ENCODE data around the gene RTP2. TPM values are rescaled to one million over a fixed set of nuclear protein-coding genes. Genes with fewer than 3 reads are reported as not detected.

The RTP2 gene
- total and polyA plus RNA-seq, 2 donors (not counting 1 experiment from before 2014, with no cell fraction given) = not detected

DNA sequence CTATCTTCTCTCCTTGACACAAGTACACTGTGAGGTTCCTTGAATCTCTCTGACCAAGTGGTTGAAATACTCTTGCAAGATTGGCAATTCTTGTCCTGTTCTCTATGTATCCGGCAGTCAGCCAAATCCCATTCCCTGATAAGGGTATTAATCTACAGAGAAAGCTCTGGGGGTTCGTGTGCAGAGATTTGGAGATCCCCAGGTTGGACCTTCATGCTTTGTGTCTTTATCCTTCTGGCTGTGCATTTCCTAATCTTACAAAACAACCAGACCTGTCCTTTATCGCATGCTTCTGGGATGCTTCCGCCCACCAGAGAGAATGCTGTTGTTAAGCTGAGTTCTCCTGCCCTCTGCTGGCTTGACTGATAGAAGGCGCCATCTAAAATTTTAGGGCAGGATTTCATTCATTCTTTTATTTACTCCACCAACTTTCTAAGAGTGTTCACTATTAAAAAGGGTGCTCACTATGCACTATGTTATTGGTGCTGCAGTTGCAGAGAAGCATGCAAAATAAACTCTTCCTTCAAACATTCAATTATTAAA, 23.6 kb downstream of the RTP2 start:
- H3K36me3 ChIP-seq (replicated peaks in 1 of 2; ENCODE audit: control extremely low read depth in 1 of 2, control insufficient read depth in 1 of 2, extremely low read depth in 1 of 2, insufficient read depth in 2 of 2, low read length in 1 of 2) = no peaks in the 10 kb centered on the region
- no peak overlapping the region for H3K27ac ChIP-seq (ENCODE audit: low read length in 2 of 2)
- Mint-ChIP-seq H3K27ac (no peak overlapping the region), H3K4me1 (peaks cover 1% of the 10 kb centered on the region), H3K4me3 (no peak overlapping the region), H3K27me3 (peaks cover 53% of the 10 kb centered on the region), H3K9me3 (ENCODE audit: insufficient read depth) (no peaks in the 10 kb centered on the region)
- ATAC-seq (ENCODE audit: low read depth) (no peak), DNase-seq (peak; percentile 44)
- H3K27me3 ChIP-seq (replicated peaks in 1 of 4; ENCODE audit: control extremely low read depth in 1 of 4, control insufficient read depth in 3 of 4, insufficient read depth in 4 of 4, low read length in 3 of 4) = peaks cover 0 to 21% (median 13%) of the 10 kb centered on the region in 4 experiments
- no peak overlapping the region for H3K4me3 ChIP-seq (ENCODE audit: control extremely low read depth in 1 of 5, extremely low read depth in 1 of 5, insufficient read depth in 1 of 5, low read depth in 2 of 5, low read length in 4 of 5)
- H3K4me1 ChIP-seq (ENCODE audit: control insufficient read depth in 2 of 2, insufficient read depth in 2 of 2, low read length in 2 of 2) = no peaks in the 10 kb centered on the region
- no peak overlapping the region for H2AFZ ChIP-seq (ENCODE audit: insufficient read depth, low read depth, low read length, poor library complexity, severe bottlenecking)
- TF ChIP-seq EZH2 (IDR thresholded peaks at IDR 0.05; ENCODE audit: borderline replicate concordance, insufficient read depth, low read depth, low read length, poor library complexity, severe bottlenecking) = no peak
- TF ChIP-seq, protein P1, sequence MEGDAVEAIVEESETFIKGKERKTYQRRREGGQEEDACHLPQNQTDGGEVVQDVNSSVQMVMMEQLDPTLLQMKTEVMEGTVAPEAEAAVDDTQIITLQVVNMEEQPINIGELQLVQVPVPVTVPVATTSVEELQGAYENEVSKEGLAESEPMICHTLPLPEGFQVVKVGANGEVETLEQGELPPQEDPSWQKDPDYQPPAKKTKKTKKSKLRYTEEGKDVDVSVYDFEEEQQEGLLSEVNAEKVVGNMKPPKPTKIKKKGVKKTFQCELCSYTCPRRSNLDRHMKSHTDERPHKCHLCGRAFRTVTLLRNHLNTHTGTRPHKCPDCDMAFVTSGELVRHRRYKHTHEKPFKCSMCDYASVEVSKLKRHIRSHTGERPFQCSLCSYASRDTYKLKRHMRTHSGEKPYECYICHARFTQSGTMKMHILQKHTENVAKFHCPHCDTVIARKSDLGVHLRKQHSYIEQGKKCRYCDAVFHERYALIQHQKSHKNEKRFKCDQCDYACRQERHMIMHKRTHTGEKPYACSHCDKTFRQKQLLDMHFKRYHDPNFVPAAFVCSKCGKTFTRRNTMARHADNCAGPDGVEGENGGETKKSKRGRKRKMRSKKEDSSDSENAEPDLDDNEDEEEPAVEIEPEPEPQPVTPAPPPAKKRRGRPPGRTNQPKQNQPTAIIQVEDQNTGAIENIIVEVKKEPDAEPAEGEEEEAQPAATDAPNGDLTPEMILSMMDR (IDR thresholded peaks at IDR 0.05) = no peak
- H3K9ac ChIP-seq (ENCODE audit: low read length) = no peak overlapping the region
- POLR2A ChIA-PET = interaction anchor here (0.7 kb wide), 1 partner anchor 68 kb away, joined by 3 read pairs; no protein-coding TSS in a partner anchor
- H3K79me2 ChIP-seq (ENCODE audit: control insufficient read depth, insufficient read depth, low read length) = no peaks in the 10 kb centered on the region
- intact Hi-C loops (cut with micrococcal nuclease) = loop anchor here (1.0 kb wide), 2 partner anchors 36 to 62 kb away; no protein-coding TSS in a partner anchor
- H3K4me2 ChIP-seq (replicated peaks; ENCODE audit: low read depth, low read length, poor library complexity, severe bottlenecking) = no peak overlapping the region
- CTCF ChIA-PET = interaction anchor here (0.8 to 10.3 kb wide), 36 partner anchors 9 to 1363 kb away, joined by 3 to 479 read pairs (median 5); partner anchors contain the start of gene SST
- WGBS (ENCODE audit: insufficient coverage) = no CpG with 5 or more reads among the region's 5 CpGs
- H3K9me3 ChIP-seq (ENCODE audit: control extremely low read depth in 1 of 3, control insufficient read depth in 2 of 3, insufficient read depth in 1 of 3, low read length in 2 of 3) = no peaks in the 10 kb centered on the region
- no peaks in the 10 kb centered on the region for H4K20me1 ChIP-seq (ENCODE audit: control insufficient read depth, insufficient read depth, low read length, poor library complexity, severe bottlenecking)

DNA sequence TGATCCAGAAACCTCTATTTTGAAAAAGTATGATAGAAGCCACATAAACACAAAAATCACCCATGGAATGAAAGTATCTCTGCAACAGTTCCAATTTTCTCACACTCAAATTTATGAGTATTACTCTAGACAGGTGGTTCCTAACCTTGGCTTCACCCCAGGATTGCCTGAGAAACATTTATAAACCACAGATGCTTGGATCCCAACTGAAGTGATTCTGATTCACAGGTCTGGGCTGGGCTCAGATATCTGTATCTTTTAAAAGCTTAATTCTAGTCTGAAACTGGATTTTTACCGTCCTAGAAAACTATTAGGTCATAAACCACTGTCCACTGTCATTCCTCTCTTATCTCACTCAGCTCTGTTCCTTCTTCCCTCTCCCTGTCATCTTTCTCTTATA, 24.8 kb downstream of the RTP2 start:
- intact Hi-C loops (cut with micrococcal nuclease) = no loop called here
- Mint-ChIP-seq H3K4me1 (peaks cover 1% of the 10 kb centered on the region), H3K27me3 (peaks cover 49% of the 10 kb centered on the region), H3K4me3 (no peak overlapping the region), H3K27ac (no peak overlapping the region), H3K9me3 (ENCODE audit: insufficient read depth) (no peaks in the 10 kb centered on the region)
- Histone ChIP-seq H3K27ac (ENCODE audit: low read length in 2 of 2) (no peak overlapping the region), H4K20me1 (ENCODE audit: control insufficient read depth, insufficient read depth, low read length, poor library complexity, severe bottlenecking) (no peaks in the 10 kb centered on the region), H3K27me3 (replicated peaks in 1 of 4; ENCODE audit: control extremely low read depth in 1 of 4, control insufficient read depth in 3 of 4, insufficient read depth in 4 of 4, low read length in 3 of 4) (peaks cover 0 to 28% (median 16%) of the 10 kb centered on the region in 4 experiments), H3K9ac (ENCODE audit: low read length) (no peak overlapping the region), H3K4me2 (replicated peaks; ENCODE audit: low read depth, low read length, poor library complexity, severe bottlenecking) (no peak overlapping the region), H3K9me3 (ENCODE audit: control extremely low read depth in 1 of 3, control insufficient read depth in 2 of 3, insufficient read depth in 1 of 3, low read length in 2 of 3) (no peaks in the 10 kb centered on the region), H2AFZ (ENCODE audit: insufficient read depth, low read depth, low read length, poor library complexity, severe bottlenecking) (no peak overlapping the region), H3K79me2 (ENCODE audit: control insufficient read depth, insufficient read depth, low read length) (no peaks in the 10 kb centered on the region), H3K4me3 (ENCODE audit: control extremely low read depth in 1 of 5, extremely low read depth in 1 of 5, insufficient read depth in 1 of 5, low read depth in 2 of 5, low read length in 4 of 5) (no peak overlapping the region), H3K36me3 (replicated peaks in 1 of 2; ENCODE audit: control extremely low read depth in 1 of 2, control insufficient read depth in 1 of 2, extremely low read depth in 1 of 2, insufficient read depth in 2 of 2, low read length in 1 of 2) (no peaks in the 10 kb centered on the region), H3K4me1 (ENCODE audit: control insufficient read depth in 2 of 2, insufficient read depth in 2 of 2, low read length in 2 of 2) (no peaks in the 10 kb centered on the region)
- no peak for TF ChIP-seq EZH2 (IDR thresholded peaks at IDR 0.05; ENCODE audit: borderline replicate concordance, insufficient read depth, low read depth, low read length, poor library complexity, severe bottlenecking)
- TF ChIP-seq, protein P1 (IDR thresholded peaks at IDR 0.05) = no peak
- WGBS (ENCODE audit: insufficient coverage) = 50% methylated on average over 1 of the region's 1 CpG
- ATAC-seq (ENCODE audit: low read depth) = no peak
- no peak for DNase-seq
- ChIA-PET CTCF (interaction anchor here (0.5 to 10.3 kb wide), 9 partner anchors 8 to 1277 kb away, joined by 3 to 479 read pairs (median 29); partner anchors contain the start of gene SST), POLR2A (no interaction called here)

All from B cell (primary cell).